Measurements from ENCODE around the gene HPS6. TPM values are rescaled to one million over a fixed set of nuclear protein-coding genes. Genes with fewer than 3 reads are reported as not detected.

Gene HPS6
- total RNA-seq, 1 experiment from 2014 or later: 19.5 TPM

DNA sequence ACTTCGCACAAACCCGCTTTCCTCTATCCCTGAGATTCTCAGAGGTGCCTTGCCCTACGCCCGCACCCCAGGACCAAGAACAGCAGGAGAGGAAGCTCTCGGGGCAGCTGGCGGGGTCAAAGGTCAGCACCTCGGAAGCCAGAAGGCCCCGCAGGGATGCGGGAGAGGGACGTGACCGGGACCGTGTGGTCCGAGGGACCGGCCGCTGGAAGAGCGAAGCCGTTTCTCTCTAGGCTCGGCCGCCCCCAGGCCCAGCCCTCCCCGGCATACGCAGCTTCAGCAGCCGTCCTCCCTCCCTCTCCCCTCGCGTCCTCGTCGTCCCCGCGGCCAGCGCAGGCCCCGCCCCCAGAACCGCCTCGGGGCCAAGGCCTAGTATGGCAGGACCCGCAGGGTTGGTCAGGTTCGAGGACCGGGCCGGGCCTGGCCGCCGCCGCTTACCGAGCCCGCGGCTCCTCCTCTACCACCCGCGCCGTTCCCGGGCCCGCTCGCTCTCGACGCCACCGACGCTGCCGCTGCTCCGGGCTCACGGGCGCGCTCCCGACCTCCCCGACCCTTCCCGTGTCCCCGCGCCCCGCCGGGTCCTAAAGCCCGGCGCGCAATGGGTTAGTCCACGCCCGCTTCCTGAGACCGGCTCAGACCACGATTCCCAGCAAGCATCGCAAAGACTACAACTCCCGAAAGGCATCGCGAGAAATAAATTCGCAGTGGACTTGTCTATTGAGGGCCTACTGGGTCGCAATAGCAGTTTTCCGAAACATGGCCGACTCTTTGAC is 9.3 kb upstream of the HPS6 start, which contains the start of gene ARMH3:
Gene ARMH3, minus strand, starts transcription at position 527 of the 773 bp plus-strand sequence. CDS start 16,059 bp downstream, outside the sequence.
- POLR2A ChIA-PET: interaction anchor here (0.5 to 1.4 kb wide), 5 partner anchors 9 to 1340 kb away, joined by 3 to 8 read pairs (median 3); partner anchors contain the start of genes ATP5MK and OGA
- Histone ChIP-seq H3K36me3 (ENCODE audit: control insufficient read depth, insufficient read depth, low read length) (no peaks in the 10 kb centered on the region), H3K4me1 (peaks cover 4% of the 10 kb centered on the region; the same call in 1 of the 2 replicates), H3K4me3 (ENCODE audit: low read depth, low read length) (peak within 1 kb of the TSS; percentile 81), H3K27me3 (replicated peaks; ENCODE audit: control insufficient read depth, insufficient read depth, low read length) (no peaks in the 10 kb centered on the region), H3K9me3 (no peaks in the 10 kb centered on the region)
- intact Hi-C loops (cut with micrococcal nuclease; ENCODE audit: unreplicated experiment): loop anchor here (1.0 kb wide), 1 partner anchor 9 kb away; the partner anchor contains the start of gene HPS6
- Mint-ChIP-seq H3K27ac (ENCODE audit: unreplicated experiment) (peak within 1 kb of the TSS; percentile 98), H3K4me1 (ENCODE audit: low read depth, unreplicated experiment) (peaks cover 7% of the 10 kb centered on the region), H3K4me3 (ENCODE audit: unreplicated experiment) (peak within 1 kb of the TSS; percentile 93), H3K27me3 (ENCODE audit: insufficient read depth, unreplicated experiment) (no peaks in the 10 kb centered on the region), H3K36me3 (ENCODE audit: insufficient read depth, unreplicated experiment) (peaks cover 10% of the 10 kb centered on the region), H3K9me3 (ENCODE audit: unreplicated experiment) (no peaks in the 10 kb centered on the region)
- DNase-seq: peak; percentile 96 to 97
- TSS peak; percentile 39 for BruUV-seq (replicated peaks)
- TF ChIP-seq, protein P1, sequence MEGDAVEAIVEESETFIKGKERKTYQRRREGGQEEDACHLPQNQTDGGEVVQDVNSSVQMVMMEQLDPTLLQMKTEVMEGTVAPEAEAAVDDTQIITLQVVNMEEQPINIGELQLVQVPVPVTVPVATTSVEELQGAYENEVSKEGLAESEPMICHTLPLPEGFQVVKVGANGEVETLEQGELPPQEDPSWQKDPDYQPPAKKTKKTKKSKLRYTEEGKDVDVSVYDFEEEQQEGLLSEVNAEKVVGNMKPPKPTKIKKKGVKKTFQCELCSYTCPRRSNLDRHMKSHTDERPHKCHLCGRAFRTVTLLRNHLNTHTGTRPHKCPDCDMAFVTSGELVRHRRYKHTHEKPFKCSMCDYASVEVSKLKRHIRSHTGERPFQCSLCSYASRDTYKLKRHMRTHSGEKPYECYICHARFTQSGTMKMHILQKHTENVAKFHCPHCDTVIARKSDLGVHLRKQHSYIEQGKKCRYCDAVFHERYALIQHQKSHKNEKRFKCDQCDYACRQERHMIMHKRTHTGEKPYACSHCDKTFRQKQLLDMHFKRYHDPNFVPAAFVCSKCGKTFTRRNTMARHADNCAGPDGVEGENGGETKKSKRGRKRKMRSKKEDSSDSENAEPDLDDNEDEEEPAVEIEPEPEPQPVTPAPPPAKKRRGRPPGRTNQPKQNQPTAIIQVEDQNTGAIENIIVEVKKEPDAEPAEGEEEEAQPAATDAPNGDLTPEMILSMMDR (IDR thresholded peaks at IDR 0.05; ENCODE audit: insufficient read depth in 1 of 2, low read depth in 1 of 2, low read length in 1 of 2, severe bottlenecking in 1 of 2, unreplicated experiment in 1 of 2): no peak
- CTCF ChIA-PET: interaction anchor here (0.5 to 1.7 kb wide), 4 partner anchors 8 to 58 kb away, joined by 3 to 9 read pairs (median 6); no protein-coding TSS in a partner anchor

DNA sequence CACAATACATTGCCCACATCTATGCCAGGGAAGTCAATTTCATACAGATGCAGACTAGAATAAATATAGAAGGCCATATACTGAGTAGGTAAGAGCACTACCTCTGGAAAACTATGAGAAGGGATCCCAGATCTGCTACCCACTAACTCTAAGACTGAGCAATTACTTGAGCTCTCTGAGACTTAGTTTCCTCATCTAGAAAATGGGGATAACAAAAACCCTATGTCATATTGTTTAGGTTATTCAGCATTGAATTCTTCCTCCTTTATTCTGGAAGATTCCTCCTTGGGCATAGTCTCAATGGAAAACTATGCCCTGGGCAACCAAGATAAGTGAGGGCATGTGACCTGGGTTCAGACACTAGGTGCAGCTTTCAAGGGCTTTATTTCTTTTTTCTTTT is 5.2 kb upstream of the HPS6 start:
- no peaks in the 10 kb centered on the region for H3K9me3 ChIP-seq
- H3K4me3 ChIP-seq (ENCODE audit: low read depth, low read length): no peak overlapping the region
- no peak for DNase-seq
- Mint-ChIP-seq H3K4me1 (ENCODE audit: low read depth, unreplicated experiment) (peaks cover 20% of the 10 kb centered on the region), H3K36me3 (ENCODE audit: insufficient read depth, unreplicated experiment) (peaks cover 5% of the 10 kb centered on the region), H3K4me3 (ENCODE audit: unreplicated experiment) (no peak overlapping the region), H3K27me3 (ENCODE audit: insufficient read depth, unreplicated experiment) (no peaks in the 10 kb centered on the region), H3K9me3 (ENCODE audit: unreplicated experiment) (no peaks in the 10 kb centered on the region), H3K27ac (ENCODE audit: unreplicated experiment) (no peak overlapping the region)
- intact Hi-C loops (cut with micrococcal nuclease; ENCODE audit: unreplicated experiment): no loop called here
- peaks cover 4% of the 10 kb centered on the region for H3K4me1 ChIP-seq
- no peaks in the 10 kb centered on the region for H3K36me3 ChIP-seq (ENCODE audit: control insufficient read depth, insufficient read depth, low read length)
- H3K27me3 ChIP-seq (replicated peaks; ENCODE audit: control insufficient read depth, insufficient read depth, low read length): no peaks in the 10 kb centered on the region
- BruUV-seq (replicated peaks): no TSS peak
- ChIA-PET CTCF (no interaction called here), POLR2A (no interaction called here)
- TF ChIP-seq, protein P1 (IDR thresholded peaks at IDR 0.05; ENCODE audit: insufficient read depth in 1 of 2, low read depth in 1 of 2, low read length in 1 of 2, severe bottlenecking in 1 of 2, unreplicated experiment in 1 of 2): no peak

DNA sequence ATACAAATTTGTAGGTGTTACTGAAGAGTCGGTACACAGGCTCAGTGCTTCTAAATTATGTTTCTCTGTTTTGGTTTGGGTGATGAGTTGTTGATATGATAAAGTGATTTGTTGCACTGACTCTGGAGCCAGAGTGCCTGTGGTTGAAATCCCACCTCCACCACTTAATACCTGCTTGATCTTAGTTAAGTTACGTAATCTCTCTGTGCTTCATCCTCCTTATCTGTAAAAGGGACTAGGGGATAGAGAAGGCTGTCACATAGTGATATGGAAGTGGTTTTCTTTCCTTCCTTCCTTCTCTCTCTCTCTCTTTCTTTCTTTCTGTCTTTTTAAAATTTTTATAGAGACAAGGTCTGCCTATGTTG is 664 bp upstream of the HPS6 start:
- Histone ChIP-seq H3K27me3 (replicated peaks; ENCODE audit: control insufficient read depth, insufficient read depth, low read length) (no peaks in the 10 kb centered on the region), H3K9me3 (no peaks in the 10 kb centered on the region), H3K4me1 (peaks cover 9% of the 10 kb centered on the region), H3K36me3 (ENCODE audit: control insufficient read depth, insufficient read depth, low read length) (peaks cover 1% of the 10 kb centered on the region; the same call in 1 of the 2 replicates), H3K4me3 (ENCODE audit: low read depth, low read length) (peak overlapping the region; percentile 90)
- Mint-ChIP-seq H3K27me3 (ENCODE audit: insufficient read depth, unreplicated experiment) (no peaks in the 10 kb centered on the region), H3K36me3 (ENCODE audit: insufficient read depth, unreplicated experiment) (no peaks in the 10 kb centered on the region), H3K4me3 (ENCODE audit: unreplicated experiment) (peak overlapping the region; percentile 89), H3K9me3 (ENCODE audit: unreplicated experiment) (no peaks in the 10 kb centered on the region), H3K4me1 (ENCODE audit: low read depth, unreplicated experiment) (peaks cover 13% of the 10 kb centered on the region), H3K27ac (ENCODE audit: unreplicated experiment) (peak overlapping the region; percentile 88)
- intact Hi-C loops (cut with micrococcal nuclease; ENCODE audit: unreplicated experiment): no loop called here
- ChIA-PET CTCF (no interaction called here), POLR2A (no interaction called here)
- DNase-seq: no peak
- TF ChIP-seq, protein P1 (IDR thresholded peaks at IDR 0.05; ENCODE audit: insufficient read depth in 1 of 2, low read depth in 1 of 2, low read length in 1 of 2, severe bottlenecking in 1 of 2, unreplicated experiment in 1 of 2): no peak
- BruUV-seq (replicated peaks): no TSS peak

Data from Caco-2 (cell line).